Left hindlimb (tissue), 1 donor: ENCODE measurements around the gene EEF1E1.

Experiments
- DNase-seq: peaks from one replicate; pipeline ENCODE4 v3.0.0-alpha.2; 2018

EEF1E1 gene

DNA sequence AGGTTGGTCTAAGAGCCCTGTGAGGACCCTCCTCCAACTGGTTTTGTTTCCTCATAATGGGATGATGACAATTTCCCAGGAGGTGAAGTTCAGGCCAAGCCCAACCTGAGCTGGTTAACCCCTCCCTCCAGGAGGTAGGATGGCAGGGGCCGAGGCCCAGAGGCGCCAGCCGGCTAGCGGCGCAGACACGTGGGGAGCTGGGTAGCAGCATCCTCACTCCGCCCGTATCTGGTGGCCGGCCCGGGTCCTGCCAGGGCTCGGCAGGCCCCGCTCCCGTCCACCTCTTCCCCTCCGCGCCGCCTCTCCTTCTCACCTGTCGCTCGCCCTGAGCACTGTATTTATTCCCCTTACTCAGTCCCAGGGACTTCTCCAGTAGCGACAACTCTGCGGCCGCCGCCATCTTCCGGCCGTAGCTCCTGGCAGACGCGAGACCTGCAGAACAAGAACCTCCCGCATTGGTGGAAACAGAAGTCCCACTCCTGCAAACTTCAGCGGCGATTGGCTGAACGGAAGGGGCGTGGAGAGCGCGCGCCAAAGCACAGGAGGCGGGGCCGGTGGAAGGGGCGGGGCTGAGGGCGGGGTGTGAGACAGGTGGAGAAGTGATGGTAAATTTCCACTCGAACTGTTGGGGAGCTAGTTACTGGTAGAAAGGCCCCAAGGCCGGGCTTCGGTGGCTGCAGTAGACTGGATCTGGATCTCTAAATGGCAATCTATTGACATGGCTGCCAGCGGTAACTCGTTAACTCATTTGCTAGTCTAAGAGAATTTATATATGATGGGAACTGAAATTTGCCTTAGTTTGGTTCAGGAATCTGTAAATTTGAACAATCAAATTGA, at the start of gene EEF1E1:
TSS of gene EEF1E1 (minus strand) at position 427 of the 837 bp plus-strand sequence. CDS start at position 400, 27 bp downstream.
- DNase-seq: peak; percentile 94

DNA sequence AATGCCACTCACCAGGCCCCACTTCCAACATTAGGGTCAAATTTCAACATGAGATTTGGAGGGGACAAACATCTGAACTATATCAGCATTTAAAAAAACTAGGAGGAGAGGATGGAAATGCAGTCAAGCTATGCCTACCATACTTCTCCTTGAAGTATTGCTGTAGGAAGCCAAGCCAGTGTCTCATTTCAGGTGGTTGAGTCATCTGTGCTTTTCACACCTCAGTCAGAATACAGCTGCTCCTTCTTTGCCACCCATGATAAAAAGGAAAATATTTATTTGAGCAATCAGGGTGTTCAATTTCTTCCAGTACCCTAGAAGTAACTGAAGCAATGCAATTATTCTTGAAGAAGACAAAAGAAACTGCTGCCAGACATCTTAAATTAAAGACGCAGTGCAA, 47.0 kb upstream of the EEF1E1 start:
- no peak for DNase-seq

DNA sequence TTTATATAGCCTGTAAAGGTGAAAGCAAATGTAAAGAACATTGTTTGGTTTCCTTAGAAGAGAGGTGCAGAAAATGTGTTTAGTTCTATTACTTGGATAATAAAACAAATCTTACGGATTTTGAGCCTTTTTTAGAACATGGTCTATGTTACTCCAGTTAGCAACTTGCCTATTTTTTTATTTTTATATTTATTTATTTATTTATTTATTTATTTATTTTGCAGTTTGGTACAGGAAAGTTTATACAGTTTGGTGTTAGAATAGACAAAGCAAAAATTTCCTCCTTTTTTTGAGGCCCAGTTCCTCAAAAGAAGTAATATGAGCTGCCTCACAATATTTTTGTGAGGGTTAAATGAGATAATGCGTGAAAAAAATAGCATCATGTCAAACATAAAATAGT, 41.6 kb upstream of the EEF1E1 start:
- DNase-seq: no peak

DNA sequence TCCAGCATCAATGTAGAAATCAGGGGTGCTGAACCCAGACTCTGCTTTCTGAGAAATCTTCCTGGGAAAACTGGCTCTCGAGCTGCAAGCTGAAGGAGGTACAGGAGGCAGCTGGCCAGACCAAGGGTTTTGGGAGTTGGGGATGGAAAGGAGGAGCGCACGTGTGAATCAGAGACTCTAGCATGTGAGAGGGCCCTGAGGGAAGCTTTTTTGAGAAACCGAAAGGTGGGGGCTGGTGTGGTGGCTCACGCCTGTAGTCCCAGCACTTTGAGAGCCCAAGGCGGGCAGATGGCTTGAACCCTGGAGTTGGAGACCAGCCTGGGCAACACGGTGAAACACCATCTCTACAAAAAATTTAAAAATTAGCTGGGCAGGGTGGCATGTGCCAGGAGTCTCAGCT, 37.1 kb upstream of the EEF1E1 start:
- no peak for DNase-seq

DNA sequence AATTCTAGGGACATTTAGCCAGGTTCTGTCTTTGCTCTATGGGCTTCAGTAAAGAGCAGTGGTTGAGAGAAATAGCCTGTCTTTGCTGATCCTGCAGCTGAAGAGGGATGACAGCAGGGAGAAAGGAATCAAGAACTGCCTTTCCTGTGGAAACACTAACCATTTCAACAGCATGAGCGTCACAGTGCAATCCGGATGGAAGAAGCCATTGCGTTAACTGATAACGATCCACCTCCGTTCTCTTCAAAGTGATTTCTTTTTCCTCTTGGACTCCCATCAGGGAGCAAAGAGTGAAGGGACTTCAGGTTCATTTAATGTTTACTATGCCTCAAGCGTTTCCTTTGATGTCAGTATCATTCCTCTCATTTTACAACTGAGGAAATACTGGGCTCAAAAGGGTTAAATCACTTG, 35.2 kb upstream of the EEF1E1 start:
- DNase-seq: no peak

DNA sequence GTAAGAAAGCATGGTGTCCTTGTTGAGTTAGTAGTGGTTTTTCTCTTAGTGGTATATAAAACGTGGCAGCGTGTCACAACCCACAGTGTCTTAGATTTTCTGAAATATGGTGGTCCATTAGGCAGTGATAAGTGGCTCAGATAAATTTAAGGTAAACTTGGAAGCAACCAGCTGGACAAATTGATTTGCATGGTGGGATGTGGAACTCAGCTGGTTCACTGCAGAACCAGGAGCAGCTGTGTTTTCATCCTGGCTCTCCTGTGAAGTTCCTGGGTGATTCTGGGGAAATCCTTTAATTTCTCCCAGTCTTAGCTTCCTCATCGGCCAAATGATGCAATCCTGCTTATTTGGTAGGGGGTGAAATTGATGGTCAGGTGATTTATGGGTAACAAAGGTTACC, 32.9 kb upstream of the EEF1E1 start:
- no peak for DNase-seq

DNA sequence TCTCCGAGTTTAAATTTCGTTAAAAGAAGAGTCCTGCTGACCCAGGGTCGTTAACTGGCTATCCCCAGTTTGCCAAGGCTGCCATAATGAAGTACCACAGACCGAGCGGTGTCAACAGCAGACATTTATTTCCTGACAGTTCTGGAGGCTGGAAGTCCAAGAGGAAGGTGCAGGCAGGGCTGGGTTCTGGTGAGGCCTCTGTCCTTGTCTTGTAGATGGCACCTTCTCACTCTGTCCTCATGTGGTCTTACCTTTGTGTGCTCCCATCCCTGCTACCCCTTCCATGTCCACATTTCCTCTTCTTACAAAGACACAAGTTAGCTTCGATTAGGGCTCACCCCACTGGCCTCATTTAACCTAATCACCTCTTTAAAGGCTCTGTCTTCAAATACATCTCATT, 29.8 kb upstream of the EEF1E1 start:
- no peak for DNase-seq

DNA sequence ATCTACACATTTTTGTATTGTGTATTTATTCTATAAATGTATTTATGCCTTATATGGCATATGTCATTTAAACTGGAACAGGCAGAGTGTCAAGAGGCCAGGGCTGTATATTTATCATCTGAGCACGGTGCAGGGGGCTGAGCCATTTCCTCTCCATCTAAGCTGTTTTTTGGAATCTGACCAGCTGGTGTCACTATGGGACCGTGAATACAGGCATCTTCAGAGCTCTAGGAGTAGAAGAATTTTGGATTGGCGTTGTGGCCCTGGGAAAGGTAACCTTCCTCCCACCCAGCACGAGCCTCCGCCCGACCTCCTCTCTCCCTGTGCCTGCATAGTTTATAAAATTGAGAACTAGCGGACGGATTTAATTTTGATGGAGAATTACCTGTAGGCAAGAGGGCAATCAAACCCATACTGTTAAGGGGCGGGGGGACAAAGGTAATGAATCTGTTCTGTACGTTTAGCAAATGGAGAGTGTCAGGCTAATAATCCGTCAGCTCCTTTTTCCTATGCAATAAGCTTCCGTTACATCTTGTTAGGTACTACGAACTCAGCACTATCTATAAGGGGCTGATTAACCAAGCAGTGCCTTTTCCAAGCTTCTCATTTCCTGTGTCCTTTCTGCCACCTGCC, 29.0 kb upstream of the EEF1E1 start:
- peak; percentile 34 for DNase-seq

DNA sequence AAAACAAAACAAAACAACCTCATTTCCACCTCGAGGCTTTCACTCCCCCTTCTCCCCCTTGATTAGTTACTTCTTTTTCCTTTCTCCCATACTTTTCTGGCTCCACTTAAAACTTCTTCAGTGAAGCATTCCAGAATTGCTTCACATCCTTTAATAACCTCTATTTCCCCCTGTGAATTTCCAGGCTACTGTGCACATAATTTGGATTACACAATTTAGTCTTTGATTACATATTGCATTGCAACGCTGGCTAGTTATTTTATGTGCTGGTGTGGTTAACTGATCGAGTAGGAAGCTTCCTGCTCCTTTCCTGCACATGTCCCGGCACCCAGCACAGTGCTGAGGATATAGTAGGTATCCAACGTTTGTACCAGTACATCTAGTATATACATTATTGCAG, 28.1 kb upstream of the EEF1E1 start:
- no peak for DNase-seq

DNA sequence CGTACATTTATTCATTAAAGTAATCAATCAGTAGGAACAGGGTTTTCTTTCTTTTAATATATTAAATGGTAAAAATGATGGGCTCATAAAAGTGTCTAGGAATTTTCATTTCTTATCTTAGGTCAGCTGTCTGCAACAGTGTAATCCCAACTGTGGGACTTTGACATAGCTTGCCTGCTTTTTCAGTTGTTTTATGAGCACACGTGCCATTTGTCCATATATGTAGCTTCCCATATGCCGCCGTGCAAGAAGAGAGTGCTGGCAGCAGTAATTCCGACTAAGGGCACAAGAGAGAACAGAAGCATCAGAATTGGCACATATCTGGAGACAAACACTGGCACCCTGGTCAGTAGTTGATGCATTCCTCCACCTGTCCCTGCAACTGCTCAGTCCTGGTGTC, 20.9 kb upstream of the EEF1E1 start:
- DNase-seq: no peak

DNA sequence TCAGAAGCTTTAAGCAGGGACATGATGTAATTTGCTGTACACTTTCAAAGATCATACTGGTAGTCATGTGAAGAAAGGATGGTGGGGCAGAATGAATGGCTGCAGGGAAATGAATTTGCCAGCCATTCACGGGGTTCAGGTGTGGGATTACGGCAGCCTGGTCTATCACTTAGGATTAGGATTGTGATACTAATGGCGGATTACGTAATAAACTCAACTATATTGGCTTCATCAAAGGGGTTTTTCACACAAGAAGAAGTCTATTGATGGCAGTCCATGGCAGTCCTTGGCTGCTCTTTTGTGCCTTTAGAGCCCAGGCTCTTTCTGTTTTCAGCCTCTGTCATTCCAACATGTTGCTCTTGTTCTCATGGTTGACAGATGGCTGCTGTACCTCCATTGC, 12.6 kb upstream of the EEF1E1 start:
- no peak for DNase-seq

DNA sequence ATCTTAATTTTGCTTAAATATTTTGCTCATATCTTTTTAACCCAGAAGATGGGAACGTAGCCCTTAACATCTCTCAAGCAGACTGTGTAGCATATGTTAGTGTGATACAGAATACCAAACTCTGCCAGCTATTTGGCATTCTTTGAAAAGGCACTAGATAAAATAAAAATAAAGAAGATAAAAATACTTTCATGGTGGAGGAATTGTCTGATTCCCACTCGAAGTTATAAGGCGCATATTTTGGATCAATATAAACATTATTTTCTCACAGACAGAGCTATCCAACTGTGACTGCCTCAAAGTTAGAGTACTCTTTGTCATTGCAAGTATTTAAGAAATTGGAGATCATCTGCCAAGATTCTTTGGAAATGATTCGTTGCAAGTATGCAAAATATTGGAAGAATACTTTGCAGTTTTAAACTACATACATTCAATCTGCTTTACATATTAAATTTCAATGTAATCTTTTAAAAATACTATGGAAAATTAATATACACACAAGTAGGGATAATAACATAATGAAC, 10.8 kb upstream of the EEF1E1 start:
- DNase-seq: no peak

DNA sequence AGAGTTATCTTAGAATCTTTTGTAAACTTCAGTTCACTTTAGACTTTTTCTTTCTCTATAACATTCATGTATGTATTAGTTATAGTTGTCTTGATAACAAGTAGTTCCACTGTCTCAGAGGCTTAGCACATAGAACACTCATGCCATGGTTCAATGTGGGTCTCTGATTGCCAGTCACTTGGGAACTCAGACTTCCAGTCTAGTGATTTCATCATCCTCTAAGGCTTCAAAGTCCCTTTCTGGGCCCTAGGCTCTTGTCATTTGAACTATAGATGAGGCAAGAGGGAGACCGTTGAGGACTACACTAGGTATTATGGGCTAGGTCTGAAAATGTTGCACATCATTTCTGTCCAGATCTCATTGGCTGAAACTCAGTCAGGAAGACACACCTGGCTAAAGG, 8.4 kb upstream of the EEF1E1 start:
- no peak for DNase-seq

DNA sequence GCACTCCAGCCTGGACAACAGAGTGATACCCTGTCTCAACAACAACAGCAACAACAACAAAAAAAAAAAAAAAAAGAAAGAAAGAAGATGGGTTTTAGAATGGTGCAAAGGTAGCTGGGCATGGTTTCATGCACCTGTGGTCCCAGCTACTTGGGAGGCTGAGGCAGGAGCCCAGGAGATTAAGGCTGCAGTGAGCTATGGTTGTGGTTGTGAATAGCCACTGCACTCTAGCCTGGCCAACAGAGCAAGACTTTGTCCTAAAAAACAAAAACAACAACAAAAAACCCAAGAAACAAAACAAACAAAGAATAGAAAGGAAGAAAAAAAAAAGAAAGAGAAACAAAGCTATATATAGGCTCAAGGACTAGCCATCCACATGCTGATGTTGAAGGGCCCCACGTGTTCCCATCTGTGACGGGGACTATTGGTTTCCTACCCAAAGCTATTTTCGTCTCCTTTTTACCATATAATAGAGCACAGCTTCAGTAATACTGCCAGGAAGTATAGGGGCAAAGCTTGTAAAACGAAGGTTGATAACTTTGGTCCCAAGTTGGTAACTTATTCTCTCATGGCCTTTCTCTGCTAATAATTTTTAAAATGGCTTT, 7.9 kb upstream of the EEF1E1 start:
- DNase-seq: no peak

DNA sequence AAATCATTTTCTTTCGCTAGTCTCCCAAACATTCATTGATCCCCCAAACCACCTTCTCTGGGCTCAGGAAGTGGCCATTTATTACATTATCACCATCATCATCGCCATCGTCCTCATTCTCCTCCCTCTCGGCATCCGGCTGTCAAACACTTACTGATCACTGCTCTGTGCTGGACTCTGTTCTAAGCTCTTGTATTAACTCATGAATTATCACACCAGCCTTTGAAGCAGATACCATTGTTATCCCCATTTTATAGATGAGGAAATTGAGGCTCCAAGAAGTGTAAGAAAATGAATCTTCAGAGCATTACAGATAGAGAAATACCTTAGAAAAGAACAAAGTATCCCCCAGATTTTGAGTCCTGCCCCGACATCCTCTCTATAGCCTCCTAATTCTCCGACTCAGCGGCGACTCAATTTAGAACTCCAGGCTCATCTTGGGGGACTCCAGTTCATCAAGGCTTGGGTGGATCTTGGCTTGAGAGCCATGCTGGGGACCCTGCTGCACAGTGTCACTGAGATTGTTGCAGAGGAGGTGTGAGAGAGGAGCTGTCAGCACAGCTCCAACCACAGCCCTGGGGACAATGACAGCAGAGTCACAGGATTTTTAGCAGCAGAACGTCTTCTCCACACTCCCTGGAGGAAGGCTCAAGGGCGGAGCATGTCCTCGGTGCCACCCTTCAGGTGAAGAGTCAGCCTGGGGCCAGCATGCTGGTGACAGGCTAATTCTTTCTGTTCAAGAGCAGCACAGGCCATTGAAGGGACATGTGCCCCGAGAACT, 6.6 kb upstream of the EEF1E1 start:
- no peak for DNase-seq

DNA sequence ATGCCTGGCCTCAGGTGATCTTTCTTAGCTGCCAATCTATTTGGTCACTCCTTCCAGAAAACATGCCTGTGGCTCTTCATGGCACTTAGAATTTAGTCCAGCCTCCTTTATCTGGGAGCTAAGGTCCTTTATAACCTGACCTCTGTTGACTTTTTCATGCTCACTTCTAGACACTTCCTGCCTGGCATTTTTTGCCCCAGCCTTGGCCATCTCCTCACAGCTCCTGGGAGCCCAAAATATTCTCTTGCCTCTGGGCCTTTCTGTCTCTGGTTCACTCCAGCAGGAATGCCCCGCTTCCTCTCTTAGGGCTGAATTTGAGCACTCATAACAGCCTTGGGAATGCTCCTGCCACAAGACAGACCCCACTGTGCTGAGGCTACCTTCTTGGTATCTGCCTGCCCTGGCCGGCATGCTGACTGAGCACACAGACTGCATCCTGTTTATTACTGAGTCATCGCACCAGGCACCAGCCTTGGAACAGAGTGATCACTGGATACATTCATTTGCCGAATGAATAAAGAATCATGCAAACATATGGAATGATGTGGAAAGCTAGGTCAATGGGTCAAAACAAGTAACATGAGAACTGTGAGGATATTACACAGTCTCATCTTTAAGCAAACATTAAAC, 5.8 kb upstream of the EEF1E1 start:
- no peak for DNase-seq

DNA sequence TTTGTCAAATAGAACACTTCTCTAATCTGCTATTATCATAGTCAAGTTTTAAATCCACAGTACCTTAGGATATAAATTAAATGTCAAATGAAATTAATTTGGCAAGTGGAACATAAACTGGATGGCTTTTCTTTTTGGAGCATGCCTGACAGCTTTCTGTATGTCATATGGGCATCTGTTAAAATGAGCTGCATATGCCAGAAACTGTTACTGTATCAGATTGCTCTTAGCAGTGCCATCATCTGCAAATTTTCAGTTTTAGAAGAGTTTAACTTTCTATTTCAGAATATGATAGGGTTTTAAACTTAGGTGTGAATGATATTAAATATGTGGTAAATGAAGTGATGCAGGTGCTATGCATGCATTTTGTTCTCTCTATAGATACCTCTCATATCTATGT, 3.4 kb upstream of the EEF1E1 start:
- no peak for DNase-seq

DNA sequence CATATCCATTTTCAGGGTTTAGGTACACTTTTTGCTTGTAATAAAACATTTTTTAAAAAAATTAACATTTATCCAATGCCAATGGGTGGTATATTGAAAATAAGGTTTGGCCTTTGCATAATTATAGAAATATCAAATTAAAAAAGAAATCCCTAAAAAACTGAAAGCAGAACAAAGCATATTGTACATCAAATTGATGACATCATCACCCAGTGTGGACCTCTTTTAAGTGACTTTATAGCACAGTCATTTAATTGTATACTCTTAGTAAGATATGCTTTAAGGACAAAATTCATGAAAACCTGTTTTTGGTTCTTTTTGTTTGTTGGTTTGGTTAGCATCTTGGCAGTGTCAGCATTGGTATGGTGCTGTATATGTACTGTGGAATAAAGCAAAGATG, 1.4 kb upstream of the EEF1E1 start:
- no peak for DNase-seq

DNA sequence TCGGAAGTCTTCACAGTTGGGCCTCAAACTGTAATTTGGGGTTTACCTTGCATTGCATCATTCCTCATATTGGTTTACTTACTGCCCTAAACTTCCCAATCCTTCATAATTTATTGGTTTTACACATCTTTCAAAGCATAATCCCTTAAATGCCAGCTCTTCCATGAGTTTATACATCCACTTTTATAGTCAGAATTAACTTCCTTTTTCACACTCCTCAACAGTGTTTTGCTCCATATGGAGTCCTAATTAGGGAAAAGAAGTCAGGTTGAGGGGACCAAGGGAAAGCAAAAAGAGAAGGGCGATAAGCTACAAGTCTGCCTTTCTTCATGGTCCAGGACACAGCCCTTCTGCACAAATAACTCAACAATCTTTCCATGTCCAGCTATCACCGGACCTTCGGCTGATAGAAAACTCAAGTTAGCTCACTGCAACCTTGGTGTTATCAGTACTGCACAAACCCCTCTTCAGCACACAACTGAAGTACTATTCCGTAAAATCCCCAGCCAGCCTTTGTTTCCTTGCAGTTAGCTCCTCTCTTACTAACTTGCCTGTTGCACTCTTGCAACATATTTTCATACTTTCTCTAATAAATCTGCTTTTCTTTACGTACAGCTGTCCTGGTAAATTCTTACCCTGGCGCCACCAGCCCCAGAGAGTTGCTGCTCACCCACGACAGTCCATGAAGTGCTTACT, 2.0 kb downstream of the EEF1E1 start:
- no peak for DNase-seq

DNA sequence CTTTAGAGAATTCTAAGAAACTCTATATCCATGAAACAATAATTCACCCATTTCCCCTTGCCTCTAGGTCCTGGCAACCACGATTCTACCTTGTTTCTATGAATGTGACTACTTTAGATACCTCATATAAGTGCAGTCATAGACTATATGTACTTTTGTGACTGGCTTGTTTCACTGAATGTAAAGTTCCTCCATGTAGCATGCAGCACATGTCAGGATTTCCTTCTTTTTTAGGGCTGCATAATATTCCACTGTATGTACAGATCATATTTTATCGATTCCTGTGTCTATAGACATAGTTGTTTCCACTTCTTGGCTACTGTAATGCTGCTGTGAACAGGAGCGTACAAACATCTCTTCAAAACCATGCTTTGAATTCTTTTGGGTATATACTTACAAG, 11.7 kb downstream of the EEF1E1 start:
- DNase-seq: no peak

DNA sequence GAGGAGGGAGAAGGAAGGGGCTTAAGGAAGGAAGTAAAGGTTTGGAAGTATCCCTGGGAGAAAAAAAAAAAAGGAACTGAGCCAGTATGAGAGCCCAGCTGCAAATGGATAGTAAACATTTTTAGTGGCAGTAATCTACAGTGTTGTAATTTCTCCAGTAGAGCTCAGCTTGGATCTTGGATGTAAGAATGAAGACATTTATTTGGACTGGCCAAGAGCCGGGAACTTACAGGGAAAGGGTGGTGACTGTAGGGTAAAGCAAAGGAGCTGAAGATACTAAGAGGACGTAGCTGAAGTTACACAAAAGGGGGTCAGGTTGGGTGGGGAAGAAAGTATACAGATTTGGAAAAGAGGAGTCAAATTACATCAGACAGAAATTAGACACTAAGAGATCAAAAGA, 13.5 kb downstream of the EEF1E1 start:
- no peak for DNase-seq
